Subcutaneous abdominal adipose tissue (tissue), 5 donors: ENCODE measurements around the gene ZPBP.
A peak's percentile ranks its signal among the peaks of the same experiment; 100 is the strongest.

Source experiments
- H3K27ac ChIP-seq: one replicate; pipeline ENCODE4 v1.7.0; 2013; ENCODE audit warnings: low read depth, mild to moderate bottlenecking, inconsistent platforms, low read length, moderate library complexity
- H3K27me3 ChIP-seq, 5 donors: one replicate each; pipeline ENCODE4 v1.7.0; 2013; ENCODE audit warnings: low read length in 5 of 5, inconsistent platforms in 1 of 5; ENCODE audit not compliant: control insufficient read depth in 5 of 5, insufficient read depth in 4 of 5
- H3K36me3 ChIP-seq, 5 donors: one replicate each; pipeline ENCODE4 v1.7.0; 2013; ENCODE audit warnings: low read length in 5 of 5; ENCODE audit not compliant: control insufficient read depth in 5 of 5, insufficient read depth in 5 of 5
- H3K4me1 ChIP-seq, 5 donors: one replicate each; pipeline ENCODE4 v1.7.0; 2013; ENCODE audit warnings: low read length in 5 of 5, mild to moderate bottlenecking in 3 of 5, moderate library complexity in 1 of 5; ENCODE audit not compliant: control insufficient read depth in 5 of 5, insufficient read depth in 5 of 5
- H3K4me3 ChIP-seq, 5 donors: one replicate each; pipeline ENCODE4 v1.7.0; 2013; ENCODE audit warnings: low read length in 5 of 5, low read depth in 1 of 5
- H3K9ac ChIP-seq, 5 donors: one replicate each; pipeline ENCODE4 v1.7.0; 2013; ENCODE audit warnings: low read length in 5 of 5, mild to moderate bottlenecking in 4 of 5, moderate library complexity in 3 of 5
- H3K9me3 ChIP-seq, 5 donors: one replicate each; pipeline ENCODE4 v1.7.0; 2013; ENCODE audit warnings: low read length in 5 of 5; ENCODE audit not compliant: control insufficient read depth in 5 of 5
- donor health status: healthy.
- donor health status: healthy.
- donor health status: healthy.
- donor health status: healthy.
- donor health status: healthy.

ZPBP gene

GRCh38 chr7:50112250-50112649, 19.2 kb upstream of the ZPBP start:
- no peaks in the 10 kb centered on the region for H3K4me1 ChIP-seq
- H3K9ac ChIP-seq = no peak overlapping the region
- H3K36me3 ChIP-seq = no peaks in the 10 kb centered on the region
- peaks cover 0 to 2% (median 0%) of the 10 kb centered on the region in 5 donors for H3K27me3 ChIP-seq
- H3K4me3 ChIP-seq = no peak overlapping the region
- H3K9me3 ChIP-seq = peaks cover 4 to 18% (median 15%) of the 10 kb centered on the region in 5 donors
- H3K27ac ChIP-seq = no peak overlapping the region

DNA sequence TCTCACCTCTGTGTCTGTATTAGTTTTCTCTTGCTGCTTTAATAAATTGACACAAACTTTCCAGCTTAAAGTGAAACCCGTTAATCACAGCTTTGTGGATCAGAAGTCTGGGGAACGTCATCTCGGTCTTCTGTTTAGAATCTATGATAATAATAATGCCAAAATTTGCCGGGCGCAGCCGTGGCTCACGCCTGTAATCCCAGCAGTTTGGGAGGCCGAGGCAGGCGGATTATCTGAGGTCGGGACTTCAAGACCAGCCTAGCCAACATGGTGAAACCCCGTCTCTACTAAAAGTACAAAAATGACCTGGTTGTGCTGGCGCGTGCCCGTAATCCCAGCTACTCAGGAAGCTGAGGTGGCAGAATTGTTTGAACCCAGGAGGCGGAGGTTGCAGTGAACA, 8.8 kb upstream of the ZPBP start:
- H3K27me3 ChIP-seq = peaks cover 0 to 7% (median 3%) of the 10 kb centered on the region in 5 donors
- no peak overlapping the region for H3K27ac ChIP-seq
- H3K9me3 ChIP-seq = no peaks in the 10 kb centered on the region
- no peaks in the 10 kb centered on the region for H3K4me1 ChIP-seq
- no peak overlapping the region for H3K4me3 ChIP-seq
- H3K36me3 ChIP-seq = no peaks in the 10 kb centered on the region
- H3K9ac ChIP-seq = no peak overlapping the region

DNA sequence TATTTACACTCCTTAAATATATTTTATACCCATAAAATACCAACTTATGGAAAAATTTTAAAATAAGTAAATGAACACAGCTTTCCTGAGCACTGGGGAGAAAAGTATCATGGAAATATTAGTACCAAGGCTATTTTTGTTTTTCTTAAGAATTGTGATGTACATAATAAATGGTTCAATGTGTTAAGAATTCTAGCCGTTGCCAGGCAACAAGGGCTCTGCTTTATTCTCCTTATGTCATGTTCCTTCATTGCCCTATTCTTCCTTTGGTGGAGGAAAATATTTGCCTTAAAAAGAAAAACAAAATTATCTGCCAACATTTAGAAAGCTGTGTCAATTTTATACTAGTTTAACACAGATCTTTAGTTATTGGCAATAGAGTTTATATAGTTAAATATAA, 2.6 kb upstream of the ZPBP start:
- no peak overlapping the region for H3K4me3 ChIP-seq

DNA sequence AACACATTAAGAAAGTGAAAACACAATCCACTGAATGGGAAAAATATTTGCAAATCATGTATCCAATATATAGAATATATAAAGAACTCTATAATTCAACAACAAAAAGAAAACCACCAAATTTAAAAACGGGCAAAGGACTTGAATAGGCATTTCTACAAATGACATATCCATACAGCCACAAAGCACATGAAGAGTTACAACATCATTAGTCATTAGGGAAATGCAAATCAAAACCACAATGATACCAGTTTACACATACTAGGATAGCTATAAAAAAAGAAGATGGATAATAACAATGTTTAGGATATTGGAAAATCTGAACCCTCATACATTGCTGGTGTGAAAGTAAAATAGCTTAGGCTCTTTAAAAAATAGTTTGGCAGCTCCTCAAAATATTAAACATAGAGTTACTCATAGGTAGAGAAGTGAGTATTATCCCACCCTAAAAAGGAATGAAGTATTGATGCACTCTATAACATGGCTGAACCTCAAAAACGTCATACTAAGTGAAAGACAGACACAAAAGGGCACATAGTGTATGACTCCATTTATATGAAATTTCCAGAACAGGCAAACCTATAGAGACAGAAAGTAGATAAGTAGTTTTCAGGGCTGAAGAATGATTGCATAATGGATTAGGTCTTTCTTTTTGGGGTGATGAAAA, 4.5 kb downstream of the ZPBP start:
- Histone ChIP-seq H3K4me1 (peaks cover 0 to 7% (median 7%) of the 10 kb centered on the region in 5 donors), H3K27me3 (no peaks in the 10 kb centered on the region), H3K27ac (no peak overlapping the region), H3K36me3 (no peaks in the 10 kb centered on the region), H3K4me3 (no peak overlapping the region), H3K9me3 (no peaks in the 10 kb centered on the region), H3K9ac (no peak overlapping the region)

More for the DNA sequence above, 2.6 kb upstream of the ZPBP start:
- H3K4me1 ChIP-seq = peaks cover 0 to 7% (median 7%) of the 10 kb centered on the region in 5 donors
- H3K27ac ChIP-seq = no peak overlapping the region
- peaks cover 0 to 7% (median 0%) of the 10 kb centered on the region in 5 donors for H3K27me3 ChIP-seq
- no peak overlapping the region for H3K9ac ChIP-seq
- no peaks in the 10 kb centered on the region for H3K36me3 ChIP-seq
- no peaks in the 10 kb centered on the region for H3K9me3 ChIP-seq

DNA sequence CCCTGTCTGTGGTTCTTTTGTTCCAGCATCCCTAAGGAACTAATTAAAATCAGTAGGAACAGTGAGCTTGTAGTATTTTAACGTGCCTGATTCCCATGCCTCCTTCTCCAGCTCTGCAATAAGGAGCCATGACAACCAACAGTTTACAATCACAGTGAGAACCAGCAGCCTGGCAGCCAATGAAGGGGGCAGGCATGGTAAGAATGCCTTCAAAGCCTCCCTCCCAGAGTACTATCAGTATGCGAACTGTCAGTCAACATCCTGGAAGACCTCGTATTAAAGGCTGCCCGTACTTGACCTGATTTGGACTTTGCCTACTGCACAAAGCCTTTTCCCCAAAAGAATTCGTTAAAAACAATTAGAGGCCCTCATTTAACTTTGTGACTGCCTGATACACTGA, 7.7 kb downstream of the ZPBP start:
- Histone ChIP-seq H3K4me3 (no peak overlapping the region), H3K4me1 (peaks cover 0 to 7% (median 0%) of the 10 kb centered on the region in 5 donors), H3K9me3 (no peaks in the 10 kb centered on the region), H3K27ac (no peak overlapping the region), H3K27me3 (no peaks in the 10 kb centered on the region), H3K9ac (no peak overlapping the region), H3K36me3 (no peaks in the 10 kb centered on the region)

GRCh38 chr7:50073093-50073492, 20.0 kb downstream of the ZPBP start:
- H3K27me3 ChIP-seq = no peaks in the 10 kb centered on the region
- H3K9me3 ChIP-seq = peaks cover 0 to 21% (median 12%) of the 10 kb centered on the region in 5 donors
- no peak overlapping the region for H3K9ac ChIP-seq
- no peak overlapping the region for H3K4me3 ChIP-seq
- H3K27ac ChIP-seq = no peak overlapping the region
- no peaks in the 10 kb centered on the region for H3K36me3 ChIP-seq
- H3K4me1 ChIP-seq = peaks cover 1 to 18% (median 16%) of the 10 kb centered on the region in 5 donors

GRCh38 chr7:50069613-50070012, 23.4 kb downstream of the ZPBP start:
- peak overlapping the region; percentile 70 for H3K27ac ChIP-seq
- H3K9ac ChIP-seq = peak overlapping the region; percentile 60 to 84 (median 72)

GRCh38 chr7:50068850-50069551, 24.0 kb downstream of the ZPBP start:
- H3K36me3 ChIP-seq = no peaks in the 10 kb centered on the region
- peak overlapping the region; percentile 60 to 89 (median 75) for H3K9ac ChIP-seq
- H3K27me3 ChIP-seq = no peaks in the 10 kb centered on the region
- H3K4me1 ChIP-seq = peaks cover 2 to 21% (median 20%) of the 10 kb centered on the region in 5 donors
- H3K9me3 ChIP-seq = peaks cover 0 to 21% (median 12%) of the 10 kb centered on the region in 5 donors
- H3K4me3 ChIP-seq = peak overlapping the region; percentile 71 to 94 (median 81)
- peak overlapping the region; percentile 70 for H3K27ac ChIP-seq

More at GRCh38 chr7:50069613-50070012, 23.4 kb downstream of the ZPBP start:
- Histone ChIP-seq H3K4me3 (peak overlapping the region; percentile 71 to 94 (median 81)), H3K27me3 (no peaks in the 10 kb centered on the region), H3K36me3 (no peaks in the 10 kb centered on the region), H3K9me3 (peaks cover 0 to 21% (median 12%) of the 10 kb centered on the region in 5 donors), H3K4me1 (peaks cover 2 to 21% (median 20%) of the 10 kb centered on the region in 5 donors)

GRCh38 chr7:50068026-50068425, 25.0 kb downstream of the ZPBP start:
- peaks cover 2 to 21% (median 20%) of the 10 kb centered on the region in 5 donors for H3K4me1 ChIP-seq
- peaks cover 0 to 16% (median 12%) of the 10 kb centered on the region in 5 donors for H3K9me3 ChIP-seq
- peak overlapping the region in 2 of 5 donors; percentile 72 to 75 for H3K9ac ChIP-seq
- H3K27me3 ChIP-seq = no peaks in the 10 kb centered on the region
- peak overlapping the region; percentile 71 to 94 (median 81) for H3K4me3 ChIP-seq
- H3K27ac ChIP-seq = no peak overlapping the region
- no peaks in the 10 kb centered on the region for H3K36me3 ChIP-seq

DNA sequence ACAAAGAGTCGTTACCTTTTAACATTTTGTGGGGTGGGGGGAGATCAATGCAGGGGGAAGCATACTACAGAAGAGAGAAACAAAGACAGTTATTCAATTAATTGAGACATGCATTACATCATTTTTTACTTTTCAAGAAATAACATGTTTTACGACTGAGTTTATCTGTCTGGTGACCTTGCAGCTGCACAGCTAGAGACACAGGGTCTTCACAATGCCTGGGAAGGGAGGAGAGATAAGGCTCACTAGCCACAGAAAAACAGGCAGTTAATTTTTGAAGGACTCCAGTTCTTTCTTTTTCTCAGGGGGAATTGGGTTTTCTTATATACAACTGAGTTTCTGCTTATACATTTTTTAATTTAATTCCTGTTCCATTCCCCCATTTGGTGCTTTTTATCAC, 30.1 kb downstream of the ZPBP start:
- Histone ChIP-seq H3K27me3 (peaks cover 0 to 7% (median 0%) of the 10 kb centered on the region in 5 donors), H3K4me1 (peaks cover 0 to 4% (median 1%) of the 10 kb centered on the region in 5 donors), H3K27ac (no peak overlapping the region), H3K9ac (no peak overlapping the region), H3K4me3 (no peak overlapping the region), H3K9me3 (no peaks in the 10 kb centered on the region), H3K36me3 (no peaks in the 10 kb centered on the region)
